ENCODE results near the gene RPRD2.

RPRD2 gene

GRCh38 chr1:150407330-150407729 lies 43.4 kb downstream of the RPRD2 start:
- peaks cover 2% of the 10 kb centered on the region for H3K36me3 Mint-ChIP-seq (ENCODE audit: low read depth)
- H3K9me3 Mint-ChIP-seq: no peaks in the 10 kb centered on the region
- ATAC-seq: no peak
- H3K27me3 Mint-ChIP-seq: no peaks in the 10 kb centered on the region
- H3K27ac Mint-ChIP-seq: no peak overlapping the region
- no peak overlapping the region for H3K4me3 Mint-ChIP-seq
- H3K4me1 Mint-ChIP-seq: peaks cover 53% of the 10 kb centered on the region
- no peak for DNase-seq

DNA sequence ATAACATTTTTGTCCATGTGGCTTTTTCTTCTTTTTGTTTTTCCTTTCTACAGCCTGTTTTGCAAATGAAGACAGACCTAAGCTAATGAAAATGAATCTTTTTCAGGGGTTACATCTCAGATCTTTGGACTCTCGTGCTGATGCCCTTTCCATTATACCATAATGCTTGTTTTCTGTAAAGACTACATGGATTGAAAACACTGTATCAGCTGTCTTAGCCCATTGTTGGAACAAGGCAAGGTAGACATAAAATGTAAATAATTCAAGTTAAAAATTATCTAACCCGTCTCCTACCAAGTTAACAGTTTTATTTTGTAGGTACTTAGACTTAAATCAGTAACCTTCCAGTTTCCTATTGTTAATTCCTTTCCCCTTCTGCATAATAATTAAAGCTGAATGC lies 44.9 kb downstream of the RPRD2 start:
- ATAC-seq: no peak
- no peak overlapping the region for H3K27ac Mint-ChIP-seq
- H3K4me1 Mint-ChIP-seq: peaks cover 53% of the 10 kb centered on the region
- H3K36me3 Mint-ChIP-seq (ENCODE audit: low read depth): no peaks in the 10 kb centered on the region
- DNase-seq: no peak
- no peaks in the 10 kb centered on the region for H3K27me3 Mint-ChIP-seq
- no peak overlapping the region for H3K4me3 Mint-ChIP-seq
- no peaks in the 10 kb centered on the region for H3K9me3 Mint-ChIP-seq

GRCh38 chr1:150409504-150410362 lies 45.8 kb downstream of the RPRD2 start:
- ATAC-seq (no peak), DNase-seq (no peak)
- Mint-ChIP-seq H3K4me1 (peaks cover 57% of the 10 kb centered on the region), H3K27ac (no peak overlapping the region), H3K4me3 (no peak overlapping the region), H3K36me3 (ENCODE audit: low read depth) (no peaks in the 10 kb centered on the region), H3K9me3 (no peaks in the 10 kb centered on the region), H3K27me3 (no peaks in the 10 kb centered on the region)

- H3K27ac Mint-ChIP-seq: no peak overlapping the region
- H3K4me3 Mint-ChIP-seq: no peak overlapping the region
- no peaks in the 10 kb centered on the region for H3K36me3 Mint-ChIP-seq (ENCODE audit: low read depth)
- DNase-seq: no peak
- no peak for ATAC-seq
- no peaks in the 10 kb centered on the region for H3K27me3 Mint-ChIP-seq
- no peaks in the 10 kb centered on the region for H3K9me3 Mint-ChIP-seq
- H3K4me1 Mint-ChIP-seq: peaks cover 51% of the 10 kb centered on the region
These were observed 46.7 kb downstream of the RPRD2 start for GRCh38 chr1:150410582-150411101.

DNA sequence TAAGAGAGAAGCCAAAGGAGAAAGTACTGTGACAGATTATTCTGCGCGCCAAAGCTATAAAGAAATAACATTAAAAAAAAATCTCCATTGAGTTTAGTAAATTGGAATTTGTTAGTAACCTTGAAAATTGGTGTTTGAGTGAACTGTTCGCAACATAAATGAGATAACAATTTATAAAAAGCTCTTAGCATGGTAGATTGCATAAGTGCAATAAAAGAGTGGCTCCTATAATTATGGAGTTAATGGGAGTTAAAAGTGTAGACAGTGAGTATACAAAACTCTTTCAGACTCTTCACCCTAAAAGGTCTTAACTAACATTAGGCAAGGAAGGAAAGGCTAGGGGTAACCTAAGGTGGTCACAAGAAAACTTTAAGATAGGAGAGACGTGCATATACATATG lies 50.6 kb downstream of the RPRD2 start:
- Mint-ChIP-seq H3K27me3 (no peaks in the 10 kb centered on the region), H3K27ac (no peak overlapping the region), H3K4me1 (peaks cover 41% of the 10 kb centered on the region), H3K4me3 (no peak overlapping the region), H3K9me3 (no peaks in the 10 kb centered on the region), H3K36me3 (ENCODE audit: low read depth) (peaks cover 6% of the 10 kb centered on the region)
- no peak for ATAC-seq
- no peak for DNase-seq

DNA sequence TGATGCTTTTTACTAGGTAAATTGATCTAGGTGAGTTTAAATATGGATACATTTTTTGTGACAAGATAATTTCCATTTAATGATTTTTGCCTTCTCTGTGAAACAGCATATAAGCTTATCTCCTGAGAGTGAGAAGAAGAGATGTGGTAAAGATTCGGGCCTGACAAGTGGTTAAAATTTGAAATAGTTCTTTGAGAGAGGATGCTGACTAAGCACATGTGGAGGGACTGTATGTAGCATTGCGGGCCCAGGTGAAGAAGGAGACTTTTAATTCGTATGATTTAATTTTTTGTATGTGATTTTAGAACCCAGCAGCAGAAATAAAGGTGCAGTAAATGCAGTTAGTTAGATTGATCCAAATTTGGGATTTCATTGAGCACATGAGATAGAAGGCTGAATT lies 51.9 kb downstream of the RPRD2 start:
- no peaks in the 10 kb centered on the region for H3K9me3 Mint-ChIP-seq
- DNase-seq: no peak
- no peaks in the 10 kb centered on the region for H3K27me3 Mint-ChIP-seq
- H3K27ac Mint-ChIP-seq: peak overlapping the region; percentile 9
- H3K36me3 Mint-ChIP-seq (ENCODE audit: low read depth): peaks cover 6% of the 10 kb centered on the region
- no peak overlapping the region for H3K4me3 Mint-ChIP-seq
- ATAC-seq: no peak
- H3K4me1 Mint-ChIP-seq: peaks cover 35% of the 10 kb centered on the region

GRCh38 chr1:150420560-150421265 lies 56.8 kb downstream of the RPRD2 start:
- Mint-ChIP-seq H3K9me3 (no peaks in the 10 kb centered on the region), H3K4me1 (peaks cover 12% of the 10 kb centered on the region), H3K4me3 (no peak overlapping the region), H3K36me3 (ENCODE audit: low read depth) (peaks cover 6% of the 10 kb centered on the region), H3K27me3 (no peaks in the 10 kb centered on the region), H3K27ac (no peak overlapping the region)
- ATAC-seq (no peak), DNase-seq (no peak)

DNA sequence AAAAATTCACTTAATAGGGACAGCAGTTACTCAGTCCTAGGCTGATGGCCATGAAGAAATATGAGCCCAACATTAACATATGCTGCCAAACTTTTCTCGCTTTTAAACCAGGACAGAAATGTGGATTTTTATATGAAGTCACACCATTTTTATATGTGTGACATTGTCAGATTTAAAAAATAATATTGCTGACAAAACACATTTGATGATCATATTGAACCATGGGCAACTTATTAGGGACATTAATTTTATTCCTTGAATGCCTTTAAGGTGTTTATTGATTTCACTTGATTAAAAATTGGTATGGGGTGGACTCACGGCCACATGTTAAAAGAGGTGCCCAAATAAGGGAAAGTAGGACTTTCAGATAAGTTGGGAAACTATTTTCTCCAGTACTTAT lies 58.6 kb downstream of the RPRD2 start:
- no peak for DNase-seq
- no peaks in the 10 kb centered on the region for H3K27me3 Mint-ChIP-seq
- no peaks in the 10 kb centered on the region for H3K9me3 Mint-ChIP-seq
- ATAC-seq: no peak
- H3K36me3 Mint-ChIP-seq (ENCODE audit: low read depth): peaks cover 2% of the 10 kb centered on the region
- H3K4me3 Mint-ChIP-seq: no peak overlapping the region
- H3K4me1 Mint-ChIP-seq: peaks cover 3% of the 10 kb centered on the region
- no peak overlapping the region for H3K27ac Mint-ChIP-seq

DNA sequence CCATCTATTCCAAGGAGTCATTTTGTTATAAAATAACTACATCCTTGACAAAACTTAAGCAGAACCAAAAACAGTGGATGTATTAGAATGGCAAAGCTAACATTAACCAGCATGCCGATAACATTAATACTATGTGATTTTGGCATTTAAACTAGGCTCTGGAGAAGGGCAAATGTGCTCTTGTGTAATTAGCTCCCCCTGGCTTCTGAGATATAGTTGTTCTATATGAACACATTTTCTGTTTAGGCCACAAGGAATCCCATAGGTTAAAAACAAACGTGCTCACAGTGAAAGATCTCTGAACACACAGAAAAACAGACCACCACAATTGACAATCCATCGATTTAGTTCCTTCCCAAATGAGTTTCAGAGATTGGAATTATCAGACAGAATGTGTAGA lies 65.9 kb downstream of the RPRD2 start:
- Mint-ChIP-seq H3K4me3 (no peak overlapping the region), H3K4me1 (peaks cover 3% of the 10 kb centered on the region), H3K9me3 (no peaks in the 10 kb centered on the region), H3K27ac (no peak overlapping the region), H3K27me3 (no peaks in the 10 kb centered on the region), H3K36me3 (ENCODE audit: low read depth) (peaks cover 2% of the 10 kb centered on the region)
- ATAC-seq: no peak
- DNase-seq: no peak

DNA sequence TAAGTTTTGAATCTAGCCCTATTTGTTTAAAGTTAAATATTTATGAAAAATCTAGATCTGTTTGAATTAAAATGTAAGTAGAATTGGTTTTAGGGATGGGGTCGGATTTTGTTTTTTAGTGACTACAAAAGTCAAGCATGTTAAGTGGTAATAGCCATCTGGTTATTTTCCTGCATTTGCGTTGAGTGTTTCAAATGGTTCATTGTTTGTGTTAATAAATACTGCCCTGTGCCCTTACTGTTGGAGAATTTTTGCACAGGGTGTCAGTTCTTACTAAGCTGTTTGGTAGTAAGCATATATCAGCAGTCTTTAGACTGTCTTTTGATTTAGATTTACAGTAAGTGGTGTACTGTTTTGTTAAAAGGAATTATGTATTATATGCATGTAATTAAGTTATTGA lies 77.2 kb downstream of the RPRD2 start:
- DNase-seq (no peak), ATAC-seq (no peak)
- H3K27ac Mint-ChIP-seq: no peak overlapping the region
- H3K4me3 Mint-ChIP-seq: no peak overlapping the region
- no peaks in the 10 kb centered on the region for H3K27me3 Mint-ChIP-seq
- peaks cover 19% of the 10 kb centered on the region for H3K36me3 Mint-ChIP-seq (ENCODE audit: low read depth)
- H3K4me1 Mint-ChIP-seq: peaks cover 5% of the 10 kb centered on the region
- no peaks in the 10 kb centered on the region for H3K9me3 Mint-ChIP-seq

- Mint-ChIP-seq H3K36me3 (ENCODE audit: low read depth) (peaks cover 32% of the 10 kb centered on the region), H3K9me3 (no peaks in the 10 kb centered on the region), H3K4me1 (peaks cover 5% of the 10 kb centered on the region), H3K27ac (peak overlapping the region; percentile 45), H3K27me3 (no peaks in the 10 kb centered on the region), H3K4me3 (no peak overlapping the region)
- peak; percentile 57 for ATAC-seq
- no peak for DNase-seq
These were observed 80.3 kb downstream of the RPRD2 start for GRCh38 chr1:150444232-150444631.

DNA sequence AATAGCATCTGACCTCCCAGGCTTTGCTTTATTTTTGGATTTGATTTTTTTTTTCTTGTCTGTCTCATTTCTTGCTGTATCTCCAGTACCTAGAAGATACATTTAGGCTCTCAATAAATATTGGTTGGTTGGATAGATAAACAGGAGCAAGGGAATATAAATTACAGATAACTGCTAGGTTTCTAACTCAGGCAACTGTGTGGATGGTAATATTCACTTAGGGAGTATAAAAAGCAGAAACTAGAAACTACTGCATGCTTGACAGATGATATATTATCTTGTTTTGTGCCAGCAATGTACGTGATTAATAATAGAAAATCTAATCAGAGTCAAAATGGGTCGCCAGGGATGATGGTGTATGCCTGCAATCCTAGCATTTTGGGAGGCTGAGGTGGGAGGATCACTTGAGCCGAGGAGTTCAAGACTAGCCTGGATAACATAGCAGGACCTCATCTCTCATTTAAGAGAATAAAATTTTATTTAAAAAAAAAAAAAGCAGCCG lies 92.2 kb downstream of the RPRD2 start:
- no peak overlapping the region for H3K27ac Mint-ChIP-seq
- no peak overlapping the region for H3K4me3 Mint-ChIP-seq
- no peaks in the 10 kb centered on the region for H3K27me3 Mint-ChIP-seq
- peaks cover 14% of the 10 kb centered on the region for H3K36me3 Mint-ChIP-seq (ENCODE audit: low read depth)
- H3K9me3 Mint-ChIP-seq: no peaks in the 10 kb centered on the region
- DNase-seq (no peak), ATAC-seq (no peak)
- no peaks in the 10 kb centered on the region for H3K4me1 Mint-ChIP-seq

GRCh38 chr1:150464422-150464826 lies 100.5 kb downstream of the RPRD2 start:
- H3K4me1 Mint-ChIP-seq: peaks cover 3% of the 10 kb centered on the region
- H3K4me3 Mint-ChIP-seq: no peak overlapping the region
- DNase-seq: peak; percentile 79
- no peaks in the 10 kb centered on the region for H3K27me3 Mint-ChIP-seq
- H3K9me3 Mint-ChIP-seq: no peaks in the 10 kb centered on the region
- ATAC-seq: peak; percentile 49
- H3K27ac Mint-ChIP-seq: no peak overlapping the region
- H3K36me3 Mint-ChIP-seq (ENCODE audit: low read depth): peaks cover 14% of the 10 kb centered on the region

- Mint-ChIP-seq H3K9me3 (no peaks in the 10 kb centered on the region), H3K4me3 (no peak overlapping the region), H3K27me3 (no peaks in the 10 kb centered on the region), H3K4me1 (peaks cover 3% of the 10 kb centered on the region), H3K36me3 (ENCODE audit: low read depth) (peaks cover 21% of the 10 kb centered on the region), H3K27ac (no peak overlapping the region)
- DNase-seq (no peak), ATAC-seq (no peak)
These were observed 103.0 kb downstream of the RPRD2 start for GRCh38 chr1:150466964-150467363.

- H3K4me3 Mint-ChIP-seq: no peak overlapping the region
- H3K9me3 Mint-ChIP-seq: no peaks in the 10 kb centered on the region
- peaks cover 1% of the 10 kb centered on the region for H3K4me1 Mint-ChIP-seq
- H3K36me3 Mint-ChIP-seq (ENCODE audit: low read depth): peaks cover 19% of the 10 kb centered on the region
- no peaks in the 10 kb centered on the region for H3K27me3 Mint-ChIP-seq
- ATAC-seq: no peak
- DNase-seq: no peak
- no peak overlapping the region for H3K27ac Mint-ChIP-seq
These were observed 105.3 kb downstream of the RPRD2 start for GRCh38 chr1:150469291-150469690.

Measured in activated naive CD8-positive, alpha-beta T cell treated with anti-CD3 and anti-CD28 coated beads, Interleukin-2, amount 50 U/mL, for 24 hours (primary cell).